Uterus (tissue), 2 donors: ENCODE data around the gene NOSTRIN.
A peak's percentile ranks its signal among the peaks of the same experiment; 100 is the strongest.

Experiments
- CTCF ChIP-seq, 4 experiments: fragments of 200-600 bp in 2 of 4; fragments of 450-650 bp in 2 of 4; sonication (generic) in 2 of 4; IDR thresholded peaks; one replicate each; pipeline ENCODE4 v1.5.1; 2016 to 2019; ENCODE audit warnings: antibody characterized with exemption in 4 of 4, mild to moderate bottlenecking in 2 of 4, moderate library complexity in 1 of 4
- POLR2A ChIP-seq, 2 donors: fragments of 450-650 bp; IDR thresholded peaks; one replicate each; pipeline ENCODE4 v1.6.1; 2016; ENCODE audit warnings: antibody characterized with exemption in 2 of 2, mild to moderate bottlenecking in 1 of 2, moderate library complexity in 1 of 2

GRCh38 chr2:168773719-168774521 lies 28.5 kb upstream of the NOSTRIN start:
- TF ChIP-seq CTCF (IDR thresholded peaks at IDR 0.05): peak; percentile 22 to 56 (median 38)
- no peak for TF ChIP-seq POLR2A (IDR thresholded peaks at IDR 0.05)
